Measurements from ENCODE around the gene GRIK3. TPM values are rescaled to one million over a fixed set of nuclear protein-coding genes. Genes with fewer than 3 reads are reported as not detected.

GRIK3 gene
- total RNA-seq, 4 donors from 2014 or later = 0.75 to 9.8 (median 1.2) TPM

GRCh38 chr1:36964830-36965229 lies 69.5 kb downstream of the GRIK3 start:
- H3K4me1 ChIP-seq = no peaks in the 10 kb centered on the region
- intact Hi-C loops (cut with DNase I; ENCODE audit: low total_unique reads) = no loop called here
- TF ChIP-seq EP300 (IDR thresholded peaks at IDR 0.05; ENCODE audit: low read depth) (no peak), POLR2AphosphoS5 (IDR thresholded peaks at IDR 0.05) (no peak), POLR2A (IDR thresholded peaks at IDR 0.05) (no peak)
- TF ChIP-seq, protein P1, sequence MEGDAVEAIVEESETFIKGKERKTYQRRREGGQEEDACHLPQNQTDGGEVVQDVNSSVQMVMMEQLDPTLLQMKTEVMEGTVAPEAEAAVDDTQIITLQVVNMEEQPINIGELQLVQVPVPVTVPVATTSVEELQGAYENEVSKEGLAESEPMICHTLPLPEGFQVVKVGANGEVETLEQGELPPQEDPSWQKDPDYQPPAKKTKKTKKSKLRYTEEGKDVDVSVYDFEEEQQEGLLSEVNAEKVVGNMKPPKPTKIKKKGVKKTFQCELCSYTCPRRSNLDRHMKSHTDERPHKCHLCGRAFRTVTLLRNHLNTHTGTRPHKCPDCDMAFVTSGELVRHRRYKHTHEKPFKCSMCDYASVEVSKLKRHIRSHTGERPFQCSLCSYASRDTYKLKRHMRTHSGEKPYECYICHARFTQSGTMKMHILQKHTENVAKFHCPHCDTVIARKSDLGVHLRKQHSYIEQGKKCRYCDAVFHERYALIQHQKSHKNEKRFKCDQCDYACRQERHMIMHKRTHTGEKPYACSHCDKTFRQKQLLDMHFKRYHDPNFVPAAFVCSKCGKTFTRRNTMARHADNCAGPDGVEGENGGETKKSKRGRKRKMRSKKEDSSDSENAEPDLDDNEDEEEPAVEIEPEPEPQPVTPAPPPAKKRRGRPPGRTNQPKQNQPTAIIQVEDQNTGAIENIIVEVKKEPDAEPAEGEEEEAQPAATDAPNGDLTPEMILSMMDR (IDR thresholded peaks at IDR 0.05) = no peak
- H3K27me3 ChIP-seq = no peaks in the 10 kb centered on the region
- H3K27ac ChIP-seq = no peak overlapping the region
- in situ Hi-C loops (cut with MboI; ENCODE audit: low pct_ligation_motif_present in 1 of 4, low pct_unique_long_range_greater_than_20kb in 1 of 4, low sequenced_read_pairs in 3 of 4) = no loop called here
- 71 to 74% methylated on average over 5 to 8 of the region's 8 CpGs for WGBS, 2 donors (ENCODE audit: low coverage in 1 of 2)
- no peak overlapping the region for H3K4me3 ChIP-seq
- H3K36me3 ChIP-seq = no peaks in the 10 kb centered on the region
- H3K9me3 ChIP-seq = no peaks in the 10 kb centered on the region
- no peak for DNase-seq

DNA sequence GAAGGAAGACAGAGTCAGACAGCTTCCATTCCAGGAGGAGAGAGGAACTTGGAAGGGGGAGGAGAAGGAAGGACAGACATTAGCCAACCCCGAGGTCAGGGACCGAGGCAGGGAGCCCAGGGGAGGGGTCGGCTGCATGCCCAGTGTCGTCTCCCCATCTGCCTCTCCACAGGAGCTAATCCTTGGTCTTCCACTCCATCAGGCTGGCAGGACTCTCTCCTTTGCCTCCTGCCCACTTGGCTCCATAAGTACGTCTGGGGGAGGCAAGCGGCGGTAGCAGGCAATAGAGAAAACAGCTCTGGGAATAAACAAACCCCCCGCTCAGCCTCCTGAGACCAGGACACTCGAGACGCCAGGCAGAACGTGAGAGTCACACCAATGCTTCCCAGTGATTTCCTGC lies 71.3 kb downstream of the GRIK3 start:
- H3K27ac ChIP-seq = no peak overlapping the region
- H3K9me3 ChIP-seq = no peaks in the 10 kb centered on the region
- DNase-seq = no peak
- H3K27me3 ChIP-seq = no peaks in the 10 kb centered on the region
- no peak overlapping the region for H3K4me3 ChIP-seq
- 22 to 55% methylated on average over 1 to 11 of the region's 11 CpGs for WGBS, 2 donors (ENCODE audit: low coverage in 1 of 2)
- intact Hi-C loops (cut with DNase I; ENCODE audit: low total_unique reads) (no loop called here), in situ Hi-C loops (cut with MboI; ENCODE audit: low pct_ligation_motif_present in 1 of 4, low pct_unique_long_range_greater_than_20kb in 1 of 4, low sequenced_read_pairs in 3 of 4) (no loop called here)
- no peaks in the 10 kb centered on the region for H3K4me1 ChIP-seq
- H3K36me3 ChIP-seq = no peaks in the 10 kb centered on the region
- TF ChIP-seq EP300 (IDR thresholded peaks at IDR 0.05; ENCODE audit: low read depth) (no peak), POLR2A (IDR thresholded peaks at IDR 0.05) (no peak), POLR2AphosphoS5 (IDR thresholded peaks at IDR 0.05) (no peak)

GRCh38 chr1:36961062-36961615 lies 73.2 kb downstream of the GRIK3 start:
- no peak for DNase-seq
- Histone ChIP-seq H3K4me3 (no peak overlapping the region), H3K4me1 (no peaks in the 10 kb centered on the region), H3K36me3 (no peaks in the 10 kb centered on the region), H3K27me3 (no peaks in the 10 kb centered on the region), H3K27ac (no peak overlapping the region), H3K9me3 (no peaks in the 10 kb centered on the region)
- in situ Hi-C loops (cut with MboI; ENCODE audit: low pct_ligation_motif_present in 1 of 4, low pct_unique_long_range_greater_than_20kb in 1 of 4, low sequenced_read_pairs in 3 of 4) (no loop called here), intact Hi-C loops (cut with DNase I; ENCODE audit: low total_unique reads) (no loop called here)
- 54 to 59% methylated on average over 5 to 10 of the region's 10 CpGs for WGBS, 2 donors (ENCODE audit: low coverage in 1 of 2)
- TF ChIP-seq, protein P1 (IDR thresholded peaks at IDR 0.05) = no peak
- TF ChIP-seq POLR2AphosphoS5 (IDR thresholded peaks at IDR 0.05) = no peak
- no peak for TF ChIP-seq EP300 (IDR thresholded peaks at IDR 0.05; ENCODE audit: low read depth)
- TF ChIP-seq POLR2A (IDR thresholded peaks at IDR 0.05) = no peak

GRCh38 chr1:36956570-36956969 lies 77.7 kb downstream of the GRIK3 start:
- no peaks in the 10 kb centered on the region for H3K27me3 ChIP-seq
- TF ChIP-seq, protein P1 (IDR thresholded peaks at IDR 0.05) = no peak
- H3K4me3 ChIP-seq = no peak overlapping the region
- DNase-seq = no peak
- H3K27ac ChIP-seq = no peak overlapping the region
- H3K36me3 ChIP-seq = no peaks in the 10 kb centered on the region
- H3K4me1 ChIP-seq = no peaks in the 10 kb centered on the region
- intact Hi-C loops (cut with DNase I; ENCODE audit: low total_unique reads) = no loop called here
- WGBS, 2 donors (ENCODE audit: low coverage in 1 of 2) = 40 to 68% methylated on average over 4 to 5 of the region's 5 CpGs
- no peaks in the 10 kb centered on the region for H3K9me3 ChIP-seq
- in situ Hi-C loops (cut with MboI; ENCODE audit: low pct_ligation_motif_present in 1 of 4, low pct_unique_long_range_greater_than_20kb in 1 of 4, low sequenced_read_pairs in 3 of 4) = no loop called here

GRCh38 chr1:36955016-36955415 lies 79.3 kb downstream of the GRIK3 start:
- intact Hi-C loops (cut with DNase I; ENCODE audit: low total_unique reads) = no loop called here
- H3K27me3 ChIP-seq = no peaks in the 10 kb centered on the region
- no peaks in the 10 kb centered on the region for H3K36me3 ChIP-seq
- TF ChIP-seq, protein P1 (IDR thresholded peaks at IDR 0.05) = no peak
- TF ChIP-seq POLR2A (IDR thresholded peaks at IDR 0.05) (no peak), EP300 (IDR thresholded peaks at IDR 0.05; ENCODE audit: low read depth) (no peak)
- in situ Hi-C loops (cut with MboI; ENCODE audit: low pct_ligation_motif_present in 1 of 4, low pct_unique_long_range_greater_than_20kb in 1 of 4, low sequenced_read_pairs in 3 of 4) = no loop called here
- no peak overlapping the region for H3K27ac ChIP-seq
- H3K4me3 ChIP-seq = no peak overlapping the region
- DNase-seq = no peak
- H3K9me3 ChIP-seq = no peaks in the 10 kb centered on the region
- WGBS, 2 donors (ENCODE audit: low coverage in 1 of 2) = 78% methylated on average over 7 of the region's 7 CpGs; no CpG with 5 or more reads in 1 of the 2 donors
- H3K4me1 ChIP-seq = no peaks in the 10 kb centered on the region
